Measurements from ENCODE around the gene SHQ1.

Gene SHQ1

DNA sequence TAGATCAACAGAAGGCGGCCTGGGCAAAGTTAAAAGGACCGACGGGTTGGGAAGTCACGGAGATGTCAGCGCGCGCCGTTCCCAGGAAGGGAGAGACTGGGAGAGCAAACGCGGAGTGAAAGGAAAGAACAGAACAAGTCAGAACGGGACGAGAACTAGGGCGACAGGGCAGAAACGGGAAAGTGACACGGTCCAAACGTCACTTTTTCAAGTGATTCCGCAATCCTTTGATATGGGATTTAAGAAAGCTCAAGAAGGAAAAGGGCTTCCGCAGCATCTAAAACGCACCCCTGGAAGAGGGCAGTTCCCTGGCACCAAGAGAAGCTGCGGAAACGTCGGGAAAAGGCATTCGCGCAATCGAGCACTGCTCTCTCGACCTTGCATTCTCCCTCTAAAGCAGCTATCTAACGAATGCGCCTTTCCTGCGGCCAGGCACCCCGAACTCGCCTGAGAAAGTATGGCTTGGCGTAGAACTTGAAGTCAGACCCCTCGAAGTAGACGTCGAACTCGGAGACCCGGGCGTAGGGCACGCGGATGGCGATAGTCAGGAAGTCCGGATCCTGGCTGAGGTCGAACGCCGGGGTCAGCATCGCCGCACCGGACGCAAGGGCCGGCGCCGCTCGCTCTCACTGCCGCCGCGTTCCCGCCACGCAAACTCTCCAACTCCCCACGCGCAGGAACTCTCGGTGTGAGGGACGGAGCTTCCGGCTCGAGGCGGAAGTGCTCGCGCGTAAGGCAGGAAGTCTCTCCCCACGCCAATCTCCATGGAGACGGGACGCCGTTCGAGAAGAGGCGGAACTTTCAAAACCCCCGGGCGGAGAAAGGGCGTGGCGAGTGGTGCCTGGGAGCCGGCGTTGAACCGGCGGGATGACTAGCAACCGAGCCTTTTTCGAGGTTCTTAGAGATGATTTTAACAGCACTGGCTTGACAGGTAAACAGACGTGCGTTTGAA lies at the start of gene SHQ1:
TSS of gene SHQ1 (minus strand) at position 695 of the 952 bp plus-strand sequence. CDS start at position 590, 105 bp downstream.
- TF ChIP-seq, protein P1, sequence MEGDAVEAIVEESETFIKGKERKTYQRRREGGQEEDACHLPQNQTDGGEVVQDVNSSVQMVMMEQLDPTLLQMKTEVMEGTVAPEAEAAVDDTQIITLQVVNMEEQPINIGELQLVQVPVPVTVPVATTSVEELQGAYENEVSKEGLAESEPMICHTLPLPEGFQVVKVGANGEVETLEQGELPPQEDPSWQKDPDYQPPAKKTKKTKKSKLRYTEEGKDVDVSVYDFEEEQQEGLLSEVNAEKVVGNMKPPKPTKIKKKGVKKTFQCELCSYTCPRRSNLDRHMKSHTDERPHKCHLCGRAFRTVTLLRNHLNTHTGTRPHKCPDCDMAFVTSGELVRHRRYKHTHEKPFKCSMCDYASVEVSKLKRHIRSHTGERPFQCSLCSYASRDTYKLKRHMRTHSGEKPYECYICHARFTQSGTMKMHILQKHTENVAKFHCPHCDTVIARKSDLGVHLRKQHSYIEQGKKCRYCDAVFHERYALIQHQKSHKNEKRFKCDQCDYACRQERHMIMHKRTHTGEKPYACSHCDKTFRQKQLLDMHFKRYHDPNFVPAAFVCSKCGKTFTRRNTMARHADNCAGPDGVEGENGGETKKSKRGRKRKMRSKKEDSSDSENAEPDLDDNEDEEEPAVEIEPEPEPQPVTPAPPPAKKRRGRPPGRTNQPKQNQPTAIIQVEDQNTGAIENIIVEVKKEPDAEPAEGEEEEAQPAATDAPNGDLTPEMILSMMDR (IDR thresholded peaks at IDR 0.05; ENCODE audit: low read depth, low read length, missing control alignments) = no peak
- peak within 1 kb of the TSS; percentile 91 for H3K4me3 ChIP-seq (ENCODE audit: low read depth, low read length)
- peak; percentile 86 for DNase-seq (ENCODE audit: low read depth)

DNA sequence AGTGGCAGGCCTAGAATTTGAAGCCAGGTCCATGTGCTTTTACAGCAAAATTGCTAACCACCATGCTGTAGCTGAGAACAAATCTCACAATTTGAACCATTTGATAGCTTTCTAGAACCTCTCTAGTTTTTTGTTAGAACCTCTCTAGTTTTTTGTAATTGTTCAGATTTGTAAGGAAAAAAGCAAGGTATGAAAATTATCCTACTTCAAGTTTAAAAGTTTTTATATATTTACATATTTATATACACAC lies 49.4 kb upstream of the SHQ1 start:
- TF ChIP-seq, protein P1 (IDR thresholded peaks at IDR 0.05; ENCODE audit: low read depth, low read length, missing control alignments) = no peak
- H3K4me3 ChIP-seq (ENCODE audit: low read depth, low read length) = no peak overlapping the region
- no peak for DNase-seq (ENCODE audit: low read depth)

DNA sequence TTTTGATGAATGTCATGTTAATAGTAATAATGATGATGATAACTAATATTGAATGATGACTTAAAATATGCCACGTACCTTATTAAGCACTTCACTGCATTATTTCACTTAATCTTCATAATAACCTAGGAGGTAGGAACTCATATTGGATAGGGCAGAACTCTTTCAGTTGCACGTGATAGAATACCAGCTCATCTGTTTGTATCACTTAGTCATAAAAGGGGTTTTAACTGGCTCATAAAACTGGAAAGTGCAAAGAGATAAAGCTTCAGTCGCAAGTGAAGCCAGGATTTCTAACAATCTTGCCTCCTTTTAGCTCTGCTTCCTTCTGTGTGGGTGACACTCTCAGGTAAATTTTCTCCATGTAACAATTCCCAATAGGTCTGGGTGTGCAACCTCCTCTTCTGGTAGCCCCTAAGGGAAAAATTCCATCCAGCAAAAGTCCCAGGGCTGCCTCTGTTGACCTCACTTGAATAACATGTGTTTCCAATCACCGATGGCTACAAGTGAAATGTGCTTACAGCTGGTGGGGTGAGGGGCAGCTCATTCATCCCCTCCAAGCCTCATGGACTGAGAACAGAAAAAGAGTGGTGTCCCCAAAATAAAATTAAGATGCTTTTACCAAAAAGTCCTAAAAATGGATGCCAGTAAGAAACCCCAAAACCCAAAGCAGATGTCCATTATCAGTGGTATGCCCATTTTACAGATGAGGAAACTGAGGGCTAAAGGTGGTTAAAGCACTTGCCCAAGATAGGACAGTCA lies 48.9 kb upstream of the SHQ1 start:
- TF ChIP-seq, protein P1 (IDR thresholded peaks at IDR 0.05; ENCODE audit: low read depth, low read length, missing control alignments) = no peak
- no peak overlapping the region for H3K4me3 ChIP-seq (ENCODE audit: low read depth, low read length)
- no peak for DNase-seq (ENCODE audit: low read depth)

DNA sequence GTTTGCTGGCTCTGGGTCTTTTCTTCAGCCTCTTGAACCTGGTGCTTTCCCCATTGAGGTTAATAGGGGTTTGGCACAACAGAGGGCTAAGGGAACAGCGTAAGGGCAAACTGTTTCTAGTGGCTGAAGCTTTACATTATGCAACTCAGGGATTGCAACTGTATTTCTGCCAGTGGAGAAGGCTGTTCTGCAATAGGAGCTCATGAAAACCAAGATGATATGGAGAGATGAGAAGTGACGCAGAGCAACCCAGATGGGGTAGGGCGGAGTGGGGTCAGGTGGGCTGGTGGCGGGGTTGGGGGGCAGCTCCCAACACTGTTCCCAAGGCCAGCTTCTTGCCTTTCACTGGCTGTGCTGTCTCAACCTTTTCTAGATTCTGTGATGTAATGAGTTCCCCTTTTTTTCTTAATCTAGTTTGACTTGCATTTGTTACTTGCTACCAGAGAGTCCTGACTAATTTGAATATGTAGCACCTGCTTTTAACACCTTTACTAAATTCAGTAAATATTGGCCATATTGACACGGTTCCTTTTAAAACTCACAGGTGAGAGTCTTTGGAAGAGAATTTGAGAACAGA lies 46.8 kb upstream of the SHQ1 start:
- no peak for DNase-seq (ENCODE audit: low read depth)
- TF ChIP-seq, protein P1 (IDR thresholded peaks at IDR 0.05; ENCODE audit: low read depth, low read length, missing control alignments) = no peak
- no peak overlapping the region for H3K4me3 ChIP-seq (ENCODE audit: low read depth, low read length)

DNA sequence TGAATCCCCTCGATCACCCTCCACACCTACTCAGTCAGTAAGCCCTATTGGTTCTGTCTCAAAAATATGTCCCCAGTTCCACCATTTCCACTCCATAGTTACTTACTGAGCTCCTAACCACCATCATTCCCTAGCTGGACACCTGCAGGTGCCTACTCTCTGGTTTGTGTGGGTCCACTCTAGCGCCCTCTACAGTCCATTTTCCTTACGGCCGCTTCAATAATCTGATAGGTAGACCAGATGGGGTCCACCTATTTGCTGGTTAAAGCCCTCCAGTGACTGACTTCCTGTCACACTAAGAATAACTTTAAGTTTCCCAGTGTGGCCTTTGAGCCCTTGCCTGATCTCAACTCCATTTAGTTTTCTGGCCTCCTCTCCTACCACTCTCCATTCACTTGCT lies 44.6 kb upstream of the SHQ1 start:
- DNase-seq (ENCODE audit: low read depth) = no peak
- no peak overlapping the region for H3K4me3 ChIP-seq (ENCODE audit: low read depth, low read length)
- TF ChIP-seq, protein P1 (IDR thresholded peaks at IDR 0.05; ENCODE audit: low read depth, low read length, missing control alignments) = peak; percentile 51

DNA sequence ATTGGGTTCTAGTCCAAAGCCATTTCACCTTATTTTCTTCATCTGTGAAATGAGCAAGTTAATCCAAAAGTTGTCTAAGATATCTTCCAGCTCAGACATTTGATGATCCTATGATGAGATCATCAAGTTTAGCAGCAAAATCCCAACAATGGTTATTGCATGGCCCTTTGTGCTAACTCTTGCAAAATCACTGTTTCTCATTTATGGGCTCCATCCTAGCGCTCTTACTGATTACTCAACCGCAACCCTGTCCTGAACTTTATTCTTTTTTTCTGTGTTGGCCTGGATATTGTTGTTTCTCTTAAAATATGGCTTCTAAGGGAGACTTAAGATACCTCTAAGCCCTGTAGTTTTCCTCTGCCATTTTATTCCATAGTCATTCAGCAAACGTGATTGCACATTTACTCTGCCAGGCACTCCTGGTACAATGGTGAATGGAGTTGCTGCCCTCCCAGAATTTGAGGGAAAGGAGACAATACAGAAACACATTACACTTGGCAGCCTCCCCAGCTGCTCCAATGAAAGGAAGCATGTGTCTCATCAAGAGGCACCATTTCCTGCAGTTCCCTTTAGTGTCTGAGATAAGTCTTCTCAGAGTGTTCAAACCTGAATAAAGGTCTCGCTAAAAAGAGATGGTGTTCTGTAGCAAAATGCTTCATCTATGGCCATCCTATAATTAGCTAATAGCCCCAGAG lies 44.0 kb upstream of the SHQ1 start:
- no peak overlapping the region for H3K4me3 ChIP-seq (ENCODE audit: low read depth, low read length)
- TF ChIP-seq, protein P1 (IDR thresholded peaks at IDR 0.05; ENCODE audit: low read depth, low read length, missing control alignments) = no peak
- DNase-seq (ENCODE audit: low read depth) = no peak
